GM19324 (cell line): ENCODE measurements around the gene YTHDF2.

ENCODE experiments used
- ATAC-seq: cut with Tn5 transposase; IDR thresholded peaks from one replicate; pipeline ENCODE4 v1.9.1; 2021; ENCODE audit warnings: mild to moderate bottlenecking, moderate library complexity; ENCODE audit not compliant: unreplicated experiment, low FRiP score

YTHDF2 gene

DNA sequence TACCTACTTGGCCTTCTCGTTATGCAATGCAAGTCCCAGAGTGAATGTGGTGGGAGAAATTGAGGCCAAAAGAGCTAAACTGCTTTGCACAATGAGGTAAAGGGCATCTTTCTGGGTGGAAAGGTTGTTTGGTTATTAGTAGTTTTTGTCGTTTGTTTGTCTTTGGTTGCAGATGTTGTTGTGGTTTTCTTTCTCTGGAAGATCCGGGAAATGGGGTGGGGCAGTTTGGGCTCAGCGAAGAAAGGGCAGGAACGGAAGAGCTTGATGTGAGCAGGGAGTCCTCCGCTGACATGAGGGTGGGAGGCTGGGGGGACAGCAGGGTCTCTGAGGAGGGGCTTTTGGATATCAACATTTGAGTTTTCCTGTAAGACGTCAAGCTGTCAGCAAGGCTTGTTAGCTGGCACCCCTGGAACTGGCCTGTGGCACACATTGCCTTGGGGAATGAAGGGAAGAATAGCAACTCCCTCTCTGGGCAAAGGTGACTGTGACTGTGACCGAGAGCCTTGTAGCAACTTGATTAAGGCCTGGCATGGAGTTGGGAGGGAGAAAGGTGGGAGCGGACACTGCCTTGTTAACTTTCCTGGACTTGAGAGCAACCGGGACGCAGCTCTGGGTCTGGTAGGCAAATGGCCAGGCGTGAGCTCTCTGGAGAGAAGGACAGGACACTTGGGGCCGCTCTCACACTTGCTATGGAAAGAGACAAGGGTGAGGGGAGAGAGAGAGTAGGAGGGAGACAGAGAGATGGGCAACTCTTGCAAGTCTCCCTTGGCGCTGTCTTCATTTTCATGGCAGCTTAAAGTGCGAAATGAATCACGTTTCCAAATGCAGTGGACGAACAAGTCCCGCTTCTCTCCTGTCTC is 59.8 kb downstream of the YTHDF2 start:
- no peak for ATAC-seq

DNA sequence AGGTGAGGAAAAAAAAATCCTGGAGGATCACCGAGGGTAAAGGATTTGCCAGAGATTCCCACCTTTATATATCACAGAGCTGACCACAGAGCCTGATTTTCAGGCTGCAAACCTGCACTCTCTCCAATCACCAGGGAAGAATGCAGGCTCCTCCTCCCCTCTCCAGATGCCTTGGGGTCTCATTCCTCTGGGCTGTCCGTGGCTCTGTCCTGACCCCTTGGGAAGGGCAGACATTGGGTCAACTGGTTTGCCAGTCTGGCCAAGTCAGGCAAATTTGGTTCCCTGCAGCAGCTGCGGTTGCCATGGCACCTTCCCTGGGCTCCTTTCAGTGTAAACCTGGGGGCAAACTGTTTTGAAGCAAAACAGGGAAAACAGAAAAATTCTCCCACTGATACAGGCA is 63.6 kb downstream of the YTHDF2 start:
- no peak for ATAC-seq

DNA sequence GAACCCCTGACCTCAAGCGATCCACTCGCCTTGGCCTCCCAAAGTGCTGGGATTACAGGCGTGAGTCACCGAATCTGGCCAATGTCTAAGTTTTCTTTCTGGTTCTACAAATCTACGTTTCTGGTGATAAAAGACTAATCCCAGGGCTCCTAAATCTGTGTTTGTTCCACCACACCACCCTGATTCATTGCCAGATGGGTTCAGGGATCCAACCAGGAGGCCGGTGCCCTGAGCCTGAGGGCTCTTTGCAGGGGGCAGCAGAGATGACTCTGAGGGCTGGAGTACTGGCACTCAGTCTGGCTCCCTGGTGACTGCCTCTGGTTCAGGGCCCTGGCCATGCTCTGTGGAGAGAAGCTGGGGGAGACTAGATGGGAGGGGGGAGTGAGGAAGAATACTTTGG is 64.7 kb downstream of the YTHDF2 start:
- no peak for ATAC-seq

DNA sequence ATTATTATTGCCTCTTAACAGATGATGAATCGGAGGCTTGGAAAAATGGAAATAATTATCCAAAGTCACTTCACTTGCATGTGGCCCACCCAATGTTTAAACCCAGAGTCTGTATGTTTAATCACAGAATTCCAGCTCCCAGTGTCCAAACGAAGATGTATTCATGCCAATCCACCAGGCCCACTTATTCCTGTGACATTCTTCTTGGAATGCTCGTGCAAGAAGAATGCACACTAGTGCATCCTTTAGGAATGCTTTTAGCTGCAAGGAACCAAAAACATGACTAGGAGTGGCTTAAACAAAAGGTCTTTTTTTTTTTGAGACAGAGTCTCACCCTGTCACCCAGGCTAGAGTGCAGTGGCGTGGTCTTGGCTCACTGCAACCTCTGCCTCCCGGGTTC is 66.3 kb downstream of the YTHDF2 start:
- no peak for ATAC-seq

- ATAC-seq = no peak
Measured at GRCh38 chr1:28803662-28804061, 66.9 kb downstream of the YTHDF2 start.

DNA sequence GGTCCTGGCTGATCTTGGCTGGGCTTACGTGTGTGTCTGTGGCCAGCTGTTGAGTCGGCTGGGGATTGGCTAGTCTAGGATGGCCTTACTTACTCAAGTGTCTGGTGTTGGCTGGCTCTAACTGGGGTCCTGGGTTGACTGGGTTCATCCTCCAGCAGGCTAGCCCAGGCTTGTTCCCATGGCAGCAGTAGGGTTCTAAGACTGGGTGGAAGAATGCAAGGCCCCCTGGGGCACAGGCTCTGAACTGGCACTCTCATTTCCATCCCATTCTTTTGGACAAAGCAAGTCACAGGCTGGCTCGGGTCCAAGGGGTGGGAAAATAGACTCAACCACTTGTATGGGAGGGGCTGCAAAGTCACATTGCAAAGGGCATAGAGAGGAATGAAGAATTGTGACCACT is 67.3 kb downstream of the YTHDF2 start:
- ATAC-seq = no peak

DNA sequence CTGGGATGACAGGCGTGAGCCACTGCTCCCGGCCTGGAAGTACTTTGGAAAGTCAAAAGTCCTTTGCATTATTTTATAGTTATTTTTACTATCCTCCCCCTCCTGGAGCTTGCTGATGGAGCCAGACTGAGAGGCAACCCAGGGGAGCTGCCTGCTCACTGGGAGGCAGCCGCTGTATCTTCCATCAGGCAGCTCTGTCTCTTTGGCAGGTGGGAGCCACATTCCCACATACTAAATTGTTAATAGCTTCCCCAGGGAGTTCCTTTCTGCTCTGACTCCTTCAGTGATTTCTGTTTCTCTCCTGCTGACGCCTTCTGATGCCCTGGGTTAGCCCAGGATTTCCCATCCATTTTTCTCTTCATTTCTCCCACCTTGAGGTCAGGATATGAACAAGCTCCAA is 70.3 kb downstream of the YTHDF2 start:
- ATAC-seq = no peak

GRCh38 chr1:28807986-28808385 is 71.2 kb downstream of the YTHDF2 start:
- ATAC-seq = no peak

- ATAC-seq = no peak
Measured at GRCh38 chr1:28811369-28811765, 74.6 kb downstream of the YTHDF2 start.

DNA sequence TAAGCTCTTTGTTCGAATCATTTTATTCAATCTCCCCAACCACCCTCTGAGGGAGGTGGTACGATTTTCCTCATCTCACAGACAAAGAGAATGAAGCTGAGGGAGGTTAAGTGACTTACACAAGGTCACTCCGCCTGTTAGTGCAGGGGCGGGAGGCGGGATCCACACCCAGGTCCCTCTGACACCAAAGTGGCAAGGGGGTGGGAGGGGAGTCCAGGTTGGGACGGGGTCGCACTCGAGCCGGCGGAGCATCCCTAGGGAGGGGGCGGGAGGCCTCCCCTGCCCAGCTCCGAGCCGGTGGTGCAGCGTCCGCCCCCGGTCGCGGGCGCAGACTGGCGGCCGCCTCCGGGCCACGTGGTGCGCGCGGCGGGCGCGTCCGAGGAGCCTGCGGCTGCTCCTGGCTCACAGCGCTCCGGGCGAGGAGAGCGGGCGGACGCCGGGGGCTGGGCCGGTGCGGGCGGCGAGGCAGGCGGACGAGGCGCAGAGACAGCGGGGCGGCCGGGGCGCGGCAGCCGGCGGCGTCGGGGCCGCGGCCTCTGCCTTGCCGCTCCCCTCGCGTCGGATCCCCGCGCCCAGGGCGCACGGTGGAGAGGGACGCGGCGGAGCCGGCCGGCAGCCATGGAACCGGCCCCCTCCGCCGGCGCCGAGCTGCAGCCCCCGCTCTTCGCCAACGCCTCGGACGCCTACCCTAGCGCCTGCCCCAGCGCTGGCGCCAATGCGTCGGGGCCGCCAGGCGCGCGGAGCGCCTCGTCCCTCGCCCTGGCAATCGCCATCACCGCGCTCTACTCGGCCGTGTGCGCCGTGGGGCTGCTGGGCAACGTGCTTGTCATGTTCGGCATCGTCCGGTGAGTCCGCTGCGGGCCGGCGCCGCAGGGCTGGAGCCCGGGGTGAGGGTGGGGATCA is 75.3 kb downstream of the YTHDF2 start, which contains the start of gene OPRD1:
Gene OPRD1 (plus strand): TSS at position 405 of the 903 bp plus-strand sequence. CDS start 214 bp downstream, at position 619.
- no peak for ATAC-seq

- ATAC-seq = no peak
Measured at GRCh38 chr1:28812669-28813468, 76.1 kb downstream of the YTHDF2 start.

- no peak for ATAC-seq
Measured at GRCh38 chr1:28813931-28814465, 77.3 kb downstream of the YTHDF2 start.

GRCh38 chr1:28815533-28816185 is 78.9 kb downstream of the YTHDF2 start:
- no peak for ATAC-seq

- no peak for ATAC-seq
Measured at GRCh38 chr1:28817133-28817532, 80.4 kb downstream of the YTHDF2 start.

DNA sequence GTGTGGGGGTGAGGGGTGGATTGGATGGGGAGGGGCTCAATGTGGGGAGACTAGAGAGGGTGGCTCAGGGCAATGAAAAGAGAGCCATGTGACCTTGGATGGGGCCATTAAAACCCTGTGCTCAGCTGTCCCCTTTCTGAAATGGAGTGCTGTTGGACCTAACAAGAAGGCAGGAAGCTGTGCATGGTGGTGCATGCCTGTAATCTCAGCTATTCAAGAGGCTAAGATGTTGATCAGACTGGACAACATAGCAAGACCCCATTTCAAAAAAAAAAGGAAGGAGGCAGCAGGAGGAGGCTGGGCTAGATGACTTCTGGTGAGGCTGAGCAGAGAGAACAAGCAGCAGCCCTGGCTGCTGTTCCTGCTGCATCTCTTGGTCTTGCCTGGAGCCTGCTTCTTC is 82.3 kb downstream of the YTHDF2 start:
- no peak for ATAC-seq
